GM10847 (cell line): ENCODE results near the gene FLNA.

Source experiments
- POLR2A ChIP-seq: IDR thresholded peaks from 2 replicates; pipeline ENCODE4 v1.6.1; 2011; ENCODE audit not compliant: insufficient read length; ENCODE audit errors: extremely low read depth

The FLNA gene

DNA sequence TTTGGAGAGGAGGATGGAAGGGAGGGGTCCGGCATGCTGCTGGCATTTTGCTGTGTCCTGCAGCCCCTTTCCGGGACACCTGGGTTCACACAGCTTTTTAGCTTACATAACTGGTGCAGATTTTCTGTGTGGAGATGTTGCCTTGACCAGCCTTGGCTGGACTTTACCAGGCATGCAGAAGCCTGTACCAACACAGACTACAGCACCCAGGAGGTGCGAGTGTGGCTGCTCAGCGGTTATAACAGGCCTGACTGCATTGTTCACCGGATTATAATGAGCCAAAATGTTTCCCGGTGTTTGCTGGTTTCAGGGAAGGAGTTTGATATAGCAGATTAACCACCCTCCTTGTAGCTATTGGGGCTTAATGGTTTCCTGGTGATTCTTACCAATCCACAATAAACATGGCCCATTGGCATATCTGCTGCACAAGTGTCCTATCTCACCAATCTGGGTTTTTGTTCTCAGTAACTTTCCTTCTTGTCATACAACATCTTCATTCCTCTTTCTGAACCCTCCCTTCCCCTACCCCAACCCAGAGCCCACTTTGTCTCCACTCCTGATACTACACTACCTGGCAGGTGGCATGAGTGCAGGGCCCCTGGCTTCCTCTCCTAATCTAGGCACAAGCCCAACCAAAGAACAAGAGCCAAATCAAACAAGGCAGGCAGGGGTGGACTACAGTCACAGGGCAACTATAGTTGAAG lies 27.6 kb upstream of the FLNA start:
- TF ChIP-seq POLR2A, result no peak

DNA sequence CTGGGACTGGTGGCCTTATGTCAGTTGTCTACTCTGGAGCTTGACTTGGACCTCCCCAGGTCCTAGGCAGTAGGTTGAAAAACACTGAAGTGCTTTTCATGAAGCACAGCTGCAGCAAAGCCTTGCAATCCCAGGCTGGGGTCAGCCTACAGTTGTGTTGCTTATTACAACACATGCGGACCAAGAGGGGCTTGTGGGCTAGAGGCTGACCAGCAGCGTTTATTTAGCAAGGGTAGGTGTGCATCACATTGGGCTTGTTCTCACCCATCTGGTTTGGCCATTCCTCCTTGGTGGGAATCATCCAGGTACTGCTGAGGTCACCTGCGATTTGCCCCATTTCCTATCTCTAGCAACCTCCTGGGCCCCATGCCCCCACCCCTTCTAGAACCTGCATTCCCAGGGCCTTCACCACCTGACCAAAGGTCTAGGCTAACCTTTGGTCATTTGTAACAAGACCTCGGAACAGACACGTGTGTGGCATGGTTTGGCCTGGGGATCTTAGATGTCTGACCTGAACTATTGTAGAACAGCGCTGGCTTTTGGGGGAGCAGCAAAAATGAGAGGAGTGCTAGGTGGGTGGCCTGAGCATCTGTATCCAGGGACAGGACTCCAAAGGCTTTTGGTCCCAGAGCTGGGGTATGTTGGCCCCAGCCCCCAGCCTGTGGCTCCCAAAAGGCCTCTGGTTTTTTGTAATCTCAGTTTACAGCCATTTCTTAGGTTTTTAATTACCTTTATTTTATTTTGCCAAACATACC lies 26.8 kb upstream of the FLNA start:
- no peak for TF ChIP-seq POLR2A

DNA sequence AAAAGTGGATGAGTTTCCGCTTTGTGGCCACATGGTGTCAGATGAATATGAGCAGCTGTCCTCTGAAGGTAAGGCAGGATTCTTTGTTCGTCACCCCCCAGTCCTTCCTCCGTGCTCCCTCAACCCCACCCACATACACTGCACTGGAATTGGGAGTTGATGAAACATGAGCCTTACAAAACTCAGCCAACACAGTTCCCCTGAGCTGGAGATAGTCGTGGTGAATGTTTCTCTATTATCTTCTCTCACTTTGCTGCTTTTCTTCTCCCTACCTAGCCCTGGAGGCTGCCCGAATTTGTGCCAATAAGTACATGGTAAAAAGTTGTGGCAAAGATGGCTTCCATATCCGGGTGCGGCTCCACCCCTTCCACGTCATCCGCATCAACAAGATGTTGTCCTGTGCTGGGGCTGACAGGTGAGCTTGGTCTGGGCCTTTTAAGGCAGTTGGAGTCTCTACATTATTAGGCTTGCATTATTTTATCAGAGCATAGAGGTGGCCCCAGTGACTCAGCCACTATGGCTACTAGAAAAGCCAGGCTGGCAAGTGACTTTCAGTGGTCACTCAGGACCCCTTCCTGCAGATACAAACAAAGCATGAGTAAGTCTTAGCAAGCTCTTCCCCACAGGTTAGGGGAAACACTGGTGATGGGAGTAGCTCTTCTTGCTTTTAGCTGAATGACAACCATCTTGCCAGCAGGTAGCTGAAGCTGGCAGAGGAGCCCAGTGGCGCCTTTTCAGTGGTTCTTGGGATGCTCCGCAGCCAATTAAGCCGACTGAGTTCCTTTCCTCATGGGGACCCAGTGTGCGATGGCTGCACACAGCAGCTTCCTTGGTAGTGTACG lies 25.3 kb upstream of the FLNA start:
- TF ChIP-seq POLR2A, result no peak

DNA sequence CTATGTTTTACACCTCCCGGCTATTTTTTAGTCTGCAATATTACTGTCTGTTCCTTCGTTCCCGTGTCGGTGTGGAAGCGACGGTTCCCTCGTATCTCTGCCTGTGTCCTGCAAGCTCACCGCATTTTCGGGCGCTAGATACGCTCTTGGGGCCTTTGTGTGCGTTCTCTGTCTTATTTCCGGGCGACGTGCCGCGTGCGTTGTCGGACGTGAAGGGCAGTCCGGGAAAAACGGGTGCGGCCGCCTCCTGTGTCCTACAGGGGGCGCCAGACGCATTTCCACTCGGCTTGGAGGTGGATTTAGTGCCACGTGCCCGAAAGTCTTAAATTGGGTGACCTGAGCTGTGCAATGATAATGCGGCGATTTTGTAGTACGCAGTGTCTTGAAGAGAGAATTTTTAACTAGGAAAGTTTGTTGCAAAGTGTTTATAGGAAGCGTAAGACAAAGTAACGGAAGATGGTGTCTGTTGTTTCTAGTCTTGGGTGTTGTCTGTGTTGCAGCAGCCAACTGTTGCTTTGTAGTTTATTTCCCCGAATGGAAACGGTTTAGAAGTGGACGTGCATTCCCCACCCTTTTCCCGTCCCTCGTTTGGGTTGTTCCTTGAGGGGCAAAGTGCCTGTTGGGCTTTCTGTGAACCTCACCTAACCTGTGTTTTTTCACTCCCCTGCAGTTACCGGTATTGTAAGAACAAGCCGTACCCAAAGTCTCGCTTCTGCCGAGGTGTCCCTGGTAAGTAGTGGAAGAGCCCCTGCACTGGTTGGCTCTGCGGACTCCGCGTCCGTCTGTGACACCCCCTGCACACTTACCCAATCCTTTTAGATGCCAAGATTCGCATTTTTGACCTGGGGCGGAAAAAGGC lies 24.5 kb upstream of the FLNA start:
- TF ChIP-seq POLR2A, result no peak

DNA sequence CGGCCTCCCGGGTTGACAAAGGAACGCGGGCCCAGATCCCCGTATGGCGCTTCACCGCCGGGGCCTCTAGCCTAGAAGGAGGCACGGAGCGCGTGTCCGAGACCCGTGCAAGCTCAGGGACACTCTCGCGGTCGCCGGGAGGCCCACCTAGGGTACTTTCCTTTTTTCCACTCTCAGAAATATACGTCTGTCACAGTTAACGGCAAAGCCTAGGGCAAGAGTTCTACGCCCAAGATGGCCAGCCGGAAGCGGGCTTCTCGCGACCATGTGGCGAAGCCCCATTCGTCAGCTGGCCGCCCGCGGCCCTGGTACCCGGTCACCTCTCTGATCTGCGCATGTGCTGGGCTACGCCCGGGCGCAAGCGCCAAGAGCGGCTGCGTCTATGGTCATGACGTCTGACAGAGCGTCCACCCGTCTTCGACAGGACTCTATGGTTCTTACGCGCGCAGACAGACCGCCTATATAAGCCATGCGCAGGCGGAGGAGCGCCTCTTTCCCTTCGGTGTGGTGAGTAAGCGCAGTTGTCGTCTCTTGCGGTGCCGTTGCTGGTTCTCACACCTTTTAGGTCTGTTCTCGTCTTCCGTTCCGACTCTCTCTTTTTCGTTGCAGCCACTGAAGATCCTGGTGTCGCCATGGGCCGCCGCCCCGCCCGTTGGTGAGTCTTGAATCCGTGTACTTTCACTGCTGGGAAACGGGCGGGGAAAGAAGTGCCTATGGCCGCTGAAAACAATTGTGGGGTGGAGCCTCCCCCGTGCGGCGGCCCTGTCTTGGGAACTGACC lies 23.6 kb upstream of the FLNA start, which contains the start of gene RPL10:
TSS of gene RPL10 (plus strand) at position 490 of the 780 bp plus-strand sequence. CDS start at position 633, 143 bp downstream.
- peak; percentile 98 for TF ChIP-seq POLR2A

DNA sequence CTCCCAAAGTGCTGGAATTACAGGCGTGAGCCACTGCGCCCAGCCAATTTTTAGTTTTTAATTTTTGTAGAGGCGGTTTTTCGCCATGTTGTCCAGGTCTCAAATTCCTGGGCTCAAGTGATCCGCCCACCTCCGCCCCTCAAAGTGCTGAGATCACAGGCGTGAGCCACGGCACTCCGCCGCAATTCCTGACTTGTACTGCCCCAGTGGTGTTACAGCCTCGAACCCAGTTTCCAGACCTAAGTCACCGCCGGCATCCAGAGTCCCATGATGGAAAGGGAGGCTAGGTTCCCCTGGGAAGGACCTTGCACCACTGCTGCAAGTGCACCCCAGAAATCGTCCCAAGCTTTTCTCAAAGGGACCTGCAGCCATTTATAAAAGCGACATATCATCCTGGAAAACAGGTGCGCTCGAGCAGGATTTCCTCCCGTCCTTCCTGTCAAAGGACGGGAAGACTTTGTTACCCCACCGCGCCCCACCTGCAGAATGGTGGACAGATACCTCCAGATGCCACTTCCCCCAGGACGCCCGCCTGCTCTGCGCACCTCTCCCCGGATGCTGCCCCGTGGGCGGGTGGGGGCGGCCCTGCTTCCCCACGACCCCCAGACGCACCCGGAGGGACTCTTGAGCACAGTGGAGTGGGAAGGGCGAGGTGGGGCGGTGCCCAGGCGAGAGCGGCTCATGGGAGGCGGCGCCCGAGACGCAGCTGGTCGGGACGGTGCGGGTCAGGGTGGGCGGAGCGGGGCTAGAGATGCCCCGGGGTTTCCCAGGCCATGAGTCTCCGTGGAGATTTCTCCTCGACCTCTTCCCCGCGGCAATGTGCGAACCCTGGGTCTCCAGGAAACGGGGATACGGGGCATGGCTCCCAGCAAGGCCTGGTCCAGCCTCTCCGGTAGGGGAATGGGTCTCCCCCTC lies 22.8 kb upstream of the FLNA start:
- TF ChIP-seq POLR2A, result peak; percentile 16

DNA sequence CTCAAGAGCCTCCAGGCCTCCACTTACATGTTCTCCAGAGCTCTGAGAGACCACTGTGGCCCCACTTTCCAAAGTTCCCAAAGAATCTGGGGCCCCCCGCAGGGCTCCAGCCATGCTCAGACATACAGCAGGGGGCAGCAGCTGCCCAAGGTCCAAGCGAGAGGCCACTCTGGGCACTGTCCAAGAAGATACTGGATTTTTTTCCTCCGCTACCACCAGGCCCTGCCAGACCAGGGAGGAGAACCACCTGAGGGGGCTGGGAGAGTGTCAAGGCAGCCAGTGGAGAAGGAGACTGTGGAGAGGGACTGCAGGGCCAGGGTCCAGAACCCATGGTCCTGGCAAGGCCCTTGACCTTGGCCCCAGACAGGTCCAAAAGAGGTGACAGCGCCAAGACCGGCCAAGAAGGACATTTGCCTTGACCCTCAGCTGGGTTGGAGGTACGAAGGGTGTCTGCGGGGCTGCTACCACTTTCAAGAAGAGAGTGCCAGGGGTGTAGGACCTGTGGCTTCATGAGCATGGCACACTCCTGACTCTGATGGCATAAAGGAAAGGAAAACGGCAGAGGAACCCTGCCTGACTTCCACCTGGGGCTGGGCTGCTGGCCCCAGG lies 10.0 kb upstream of the FLNA start:
- TF ChIP-seq POLR2A, result no peak

DNA sequence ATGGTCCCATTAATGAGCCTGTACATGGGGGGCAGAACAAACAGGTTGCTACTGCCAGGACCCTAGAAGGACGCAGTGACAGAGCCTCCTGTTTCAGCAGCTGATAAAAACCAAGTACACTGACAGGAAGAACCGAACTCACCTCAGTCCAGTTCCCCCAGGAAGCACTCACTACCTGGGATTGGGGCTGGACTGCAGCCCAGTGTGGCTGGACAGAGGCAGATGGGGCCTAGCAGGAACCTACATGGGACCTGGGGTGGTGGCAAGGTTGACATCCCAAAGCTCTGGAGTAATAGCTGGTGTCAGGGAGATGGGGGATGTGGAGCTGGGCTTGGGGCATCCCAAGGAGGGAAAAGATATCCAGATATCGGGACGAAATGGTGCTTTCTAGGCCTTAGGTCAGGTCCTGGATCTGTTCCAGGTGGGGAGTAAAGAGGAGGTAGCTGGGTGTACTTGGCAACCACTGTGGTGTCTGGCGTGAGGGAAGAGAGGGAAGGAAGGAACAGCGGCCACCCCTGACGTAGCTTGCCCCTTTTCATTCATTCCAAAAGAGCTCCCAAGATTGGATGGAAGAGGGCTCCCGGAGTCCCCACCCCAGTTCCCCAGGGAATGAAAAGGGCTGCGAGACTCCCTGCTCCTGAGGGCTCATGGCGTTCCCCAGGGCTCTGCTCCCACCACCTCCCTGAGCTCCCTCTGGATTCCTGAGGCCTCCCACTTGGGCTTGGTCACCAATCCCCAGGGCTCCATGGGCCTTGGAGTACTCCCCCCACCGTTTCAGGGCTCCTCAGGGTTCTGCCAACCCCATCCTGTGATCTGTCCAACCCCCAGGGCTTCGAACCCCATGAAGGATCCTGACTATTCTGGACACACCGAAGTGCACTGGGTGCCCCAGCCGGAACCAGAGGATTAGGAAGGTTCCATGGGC lies 9.2 kb upstream of the FLNA start:
- TF ChIP-seq POLR2A, result no peak

DNA sequence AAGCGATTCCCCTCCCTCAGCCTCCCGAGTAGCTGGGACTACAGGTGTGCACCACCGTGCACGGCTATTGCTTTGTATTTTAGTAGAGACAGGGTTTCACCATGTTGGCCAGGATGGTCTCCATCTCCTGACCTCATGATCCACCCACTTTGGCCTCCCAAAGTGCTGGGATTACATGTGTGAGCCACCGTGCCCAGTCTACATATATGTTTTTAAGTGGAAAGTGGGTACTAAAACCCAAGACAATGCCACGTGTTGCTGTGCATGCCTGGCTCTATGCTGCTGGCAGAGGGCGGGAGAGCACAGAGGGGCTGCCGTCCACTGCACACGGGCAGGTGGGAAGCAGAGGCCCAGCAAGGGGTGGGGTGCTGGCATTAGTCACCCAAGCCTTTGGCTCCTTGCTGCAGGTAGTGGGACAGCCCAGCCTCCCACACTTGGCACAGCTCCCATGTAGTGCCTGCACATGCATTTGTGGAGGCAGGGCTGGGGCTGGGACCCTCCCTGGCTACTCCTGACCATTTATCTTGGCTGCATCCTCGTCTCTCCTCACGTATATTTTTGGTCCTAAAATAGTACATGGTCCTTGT lies 8.1 kb upstream of the FLNA start:
- TF ChIP-seq POLR2A, result no peak

DNA sequence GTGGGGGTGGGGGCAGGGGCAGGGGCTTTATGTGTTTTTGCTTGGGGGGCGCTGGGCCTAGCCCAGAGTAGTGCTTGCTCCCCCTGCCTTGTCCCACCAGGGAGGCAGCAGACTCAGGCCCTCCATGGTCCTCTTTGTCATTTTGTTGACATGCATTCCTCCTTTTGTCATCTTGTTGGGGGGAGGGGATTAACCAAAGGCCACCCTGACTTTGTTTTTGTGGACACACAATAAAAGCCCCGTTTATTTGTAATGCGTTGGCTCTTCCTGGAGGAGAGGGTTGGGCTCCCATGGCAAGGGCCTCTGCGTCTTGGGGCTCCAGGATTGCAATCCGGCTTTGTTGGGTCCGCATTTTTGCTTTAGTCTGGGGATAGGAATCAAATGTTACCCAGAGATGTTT lies 6.8 kb upstream of the FLNA start:
- TF ChIP-seq POLR2A, result no peak

DNA sequence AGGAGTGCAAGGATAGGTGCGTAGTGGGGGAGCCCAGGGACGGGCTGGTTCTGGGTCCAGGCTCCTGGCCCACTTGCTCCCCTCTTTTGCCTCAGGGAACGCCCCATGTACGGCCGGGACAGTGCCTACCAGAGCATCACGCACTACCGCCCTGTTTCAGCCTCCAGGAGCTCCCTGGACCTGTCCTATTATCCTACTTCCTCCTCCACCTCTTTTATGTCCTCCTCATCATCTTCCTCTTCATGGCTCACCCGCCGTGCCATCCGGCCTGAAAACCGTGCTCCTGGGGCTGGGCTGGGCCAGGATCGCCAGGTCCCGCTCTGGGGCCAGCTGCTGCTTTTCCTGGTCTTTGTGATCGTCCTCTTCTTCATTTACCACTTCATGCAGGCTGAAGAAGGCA lies 6.4 kb upstream of the FLNA start:
- TF ChIP-seq POLR2A, result no peak
